22Rv1 (cell line): Measurements from ENCODE around the gene NDRG3.

Experiments used
- H3K27ac ChIP-seq: fragments of 450-650 bp; 2 replicates; pipeline ENCODE4 v1.5.1; 2017
- ZFX ChIP-seq: fragments of 450-650 bp; IDR thresholded peaks from 2 replicates; pipeline ENCODE4 v1.6.1; 2017; ENCODE audit warnings: antibody characterized with exemption, borderline replicate concordance
- TF ChIP-seq, protein P1 (sequence below): fragments of 450-650 bp; IDR thresholded peaks from 2 replicates; pipeline ENCODE4 v1.5.1; 2017; ENCODE audit warnings: mild to moderate bottlenecking

NDRG3 gene

DNA sequence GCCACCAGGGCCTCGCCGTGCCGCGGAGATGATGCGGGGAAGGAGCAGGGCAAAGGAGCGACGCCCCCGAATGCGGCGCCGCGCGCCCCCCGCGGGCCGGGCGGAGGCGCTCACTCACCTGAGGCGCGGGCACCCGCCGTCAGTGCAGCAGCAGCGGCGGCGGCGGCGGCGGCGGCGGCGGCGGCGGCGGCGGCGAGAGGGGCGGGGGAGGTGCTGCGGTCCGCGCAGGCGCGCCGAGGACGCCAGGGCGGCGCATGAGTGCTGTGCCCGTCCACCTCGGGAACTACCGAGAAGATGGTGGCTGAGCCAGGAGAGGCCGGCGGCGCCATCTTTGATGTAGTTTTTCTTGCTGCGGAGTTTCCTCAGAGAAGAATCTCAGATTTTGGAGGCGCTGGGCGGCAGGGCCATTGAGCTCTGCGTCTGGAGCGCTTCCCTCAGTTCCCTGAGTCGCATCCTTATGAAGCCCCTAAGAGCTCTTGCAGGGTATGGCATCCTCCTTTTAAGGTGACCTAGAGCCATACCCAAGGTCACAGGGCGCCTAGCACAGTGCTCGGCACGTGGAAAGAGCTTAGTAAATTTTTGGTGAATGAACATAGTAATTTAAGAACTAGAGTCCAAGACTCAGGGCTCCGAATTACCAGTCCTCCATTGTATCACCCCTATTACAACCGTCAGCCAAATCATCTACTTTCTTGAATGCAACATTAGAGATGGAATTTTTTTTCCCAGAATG is at the start of gene NDRG3:
Gene NDRG3 (minus strand): TSS at position 164 of the 733 bp plus-strand sequence. CDS start 24,355 bp downstream, outside the sequence.
- peak within 1 kb of the TSS; percentile 57 for H3K27ac ChIP-seq
- TF ChIP-seq ZFX = no peak
- TF ChIP-seq, protein P1, sequence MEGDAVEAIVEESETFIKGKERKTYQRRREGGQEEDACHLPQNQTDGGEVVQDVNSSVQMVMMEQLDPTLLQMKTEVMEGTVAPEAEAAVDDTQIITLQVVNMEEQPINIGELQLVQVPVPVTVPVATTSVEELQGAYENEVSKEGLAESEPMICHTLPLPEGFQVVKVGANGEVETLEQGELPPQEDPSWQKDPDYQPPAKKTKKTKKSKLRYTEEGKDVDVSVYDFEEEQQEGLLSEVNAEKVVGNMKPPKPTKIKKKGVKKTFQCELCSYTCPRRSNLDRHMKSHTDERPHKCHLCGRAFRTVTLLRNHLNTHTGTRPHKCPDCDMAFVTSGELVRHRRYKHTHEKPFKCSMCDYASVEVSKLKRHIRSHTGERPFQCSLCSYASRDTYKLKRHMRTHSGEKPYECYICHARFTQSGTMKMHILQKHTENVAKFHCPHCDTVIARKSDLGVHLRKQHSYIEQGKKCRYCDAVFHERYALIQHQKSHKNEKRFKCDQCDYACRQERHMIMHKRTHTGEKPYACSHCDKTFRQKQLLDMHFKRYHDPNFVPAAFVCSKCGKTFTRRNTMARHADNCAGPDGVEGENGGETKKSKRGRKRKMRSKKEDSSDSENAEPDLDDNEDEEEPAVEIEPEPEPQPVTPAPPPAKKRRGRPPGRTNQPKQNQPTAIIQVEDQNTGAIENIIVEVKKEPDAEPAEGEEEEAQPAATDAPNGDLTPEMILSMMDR = peak; percentile 31; the same call in 1 of the 2 replicates

DNA sequence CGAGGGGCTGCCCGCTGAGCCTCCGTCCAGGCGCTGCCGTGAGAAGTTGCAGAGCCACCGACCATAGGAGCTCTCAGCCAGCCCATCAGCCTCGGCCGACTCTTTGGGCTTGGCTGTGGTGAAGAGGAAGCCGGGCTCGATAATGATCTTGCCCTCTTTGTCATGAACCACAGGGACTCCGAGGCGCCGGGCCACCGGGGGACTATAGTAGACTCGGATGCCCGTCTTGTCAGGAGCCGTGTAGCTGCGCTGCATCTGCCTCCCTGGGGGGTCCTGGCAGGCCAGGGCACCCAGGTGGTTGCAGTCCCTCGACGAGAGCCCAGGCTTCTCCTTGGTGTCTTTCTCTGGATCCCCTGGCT is 48.2 kb upstream of the NDRG3 start:
- no peak overlapping the region for H3K27ac ChIP-seq

DNA sequence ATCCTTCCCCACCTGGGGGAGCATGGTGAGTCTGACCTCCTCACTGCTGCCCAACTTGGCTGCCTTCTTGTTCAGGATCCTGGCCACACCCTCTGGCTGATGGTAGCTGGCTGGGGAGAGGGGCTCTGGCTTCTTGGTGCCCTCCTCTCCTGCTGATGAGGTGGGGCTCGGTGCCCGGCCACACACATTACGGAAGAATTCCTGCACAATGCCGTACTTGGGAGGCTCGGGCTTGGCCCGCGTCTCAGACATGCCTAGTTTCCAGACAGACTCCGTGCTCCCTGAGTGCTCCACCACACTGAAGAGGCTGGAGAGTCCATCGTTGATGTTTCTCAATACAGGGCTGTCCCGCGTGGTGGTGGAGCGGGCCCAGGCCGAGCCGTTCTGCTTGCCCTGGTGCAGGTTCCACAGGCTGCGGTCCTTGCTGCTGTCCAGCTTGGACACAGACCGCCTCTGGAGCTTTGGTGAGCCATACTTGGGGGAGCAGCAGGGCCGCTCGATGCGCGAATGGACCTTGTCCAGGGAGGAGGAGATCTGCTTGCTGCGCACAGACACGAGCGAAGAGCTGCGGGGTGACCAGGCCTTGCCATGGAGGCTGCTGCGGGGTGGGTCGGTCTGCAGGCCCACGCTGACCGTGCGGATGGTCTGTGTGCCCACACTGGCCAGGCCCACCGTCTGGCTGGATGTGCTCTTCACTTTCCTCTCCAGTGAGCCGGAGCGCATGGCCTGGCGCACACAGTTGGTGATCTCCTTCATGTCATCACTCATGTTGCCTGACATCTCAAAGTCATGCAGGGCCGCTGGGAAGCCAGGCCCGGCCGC is 47.6 kb upstream of the NDRG3 start:
- no peak overlapping the region for H3K27ac ChIP-seq
- TF ChIP-seq ZFX = no peak
- TF ChIP-seq, protein P1 = no peak

More for the DNA sequence above, 48.2 kb upstream of the NDRG3 start:
- TF ChIP-seq ZFX = no peak
- TF ChIP-seq, protein P1 = no peak

DNA sequence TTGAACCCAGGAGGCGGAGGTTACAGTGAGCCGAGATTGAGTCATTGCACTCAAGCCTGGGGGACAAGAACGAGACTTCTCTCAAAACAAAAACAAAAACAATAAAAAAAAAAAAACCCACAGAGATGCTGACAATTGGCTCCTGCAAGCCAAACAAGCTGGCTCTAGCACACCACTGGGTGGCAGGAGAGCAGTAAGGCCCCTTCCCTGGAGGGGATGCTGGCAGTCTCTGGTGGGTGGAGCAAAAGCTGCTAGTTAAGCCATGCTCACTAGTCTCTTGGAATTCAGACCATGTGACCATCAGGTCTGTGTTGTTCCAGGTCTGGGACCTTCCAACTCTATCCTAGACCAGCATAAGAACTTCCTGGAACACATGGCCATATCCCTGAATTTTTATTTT is 46.5 kb upstream of the NDRG3 start:
- no peak for TF ChIP-seq ZFX
- TF ChIP-seq, protein P1 = peak; percentile 27
- H3K27ac ChIP-seq = no peak overlapping the region

DNA sequence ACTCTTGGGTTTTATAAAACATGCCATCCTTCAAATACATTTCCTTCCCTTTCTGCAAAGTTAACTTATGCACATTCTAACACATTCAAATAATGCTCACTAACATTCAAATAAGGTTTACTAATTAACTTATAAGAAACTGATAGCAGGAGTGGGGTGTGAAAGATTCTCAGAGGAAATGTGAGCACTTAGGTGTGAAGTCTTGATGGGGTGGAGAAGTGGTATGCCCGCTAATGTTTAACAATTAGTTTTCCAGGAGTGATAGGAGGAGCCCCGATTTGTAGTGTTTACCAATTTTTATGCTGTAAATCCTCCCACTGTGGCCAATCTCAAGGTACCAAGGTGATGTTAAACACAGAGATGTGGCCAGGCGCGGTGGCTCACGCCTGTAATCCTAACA is 46.0 kb upstream of the NDRG3 start:
- TF ChIP-seq ZFX = no peak
- H3K27ac ChIP-seq = no peak overlapping the region

DNA sequence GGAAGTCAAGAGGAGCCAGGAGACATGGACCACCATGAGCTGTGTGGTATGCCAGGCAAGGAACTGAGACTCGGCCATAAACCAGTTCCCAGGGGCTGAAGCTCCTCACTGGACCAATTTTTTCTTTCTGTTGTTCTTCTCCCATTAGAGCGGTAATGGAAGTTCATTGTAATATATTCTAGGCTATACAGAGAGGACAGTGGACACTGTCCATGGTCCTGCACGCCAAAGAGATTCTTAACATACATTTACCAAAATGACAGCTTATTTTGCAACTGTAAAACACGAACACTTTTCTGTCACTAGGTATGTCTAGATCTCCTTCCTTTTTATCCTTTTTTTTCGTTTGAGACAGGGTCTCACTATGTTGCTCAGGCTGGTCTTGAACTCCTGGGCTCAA is 40.8 kb upstream of the NDRG3 start:
- TF ChIP-seq ZFX = no peak
- TF ChIP-seq, protein P1 = no peak

DNA sequence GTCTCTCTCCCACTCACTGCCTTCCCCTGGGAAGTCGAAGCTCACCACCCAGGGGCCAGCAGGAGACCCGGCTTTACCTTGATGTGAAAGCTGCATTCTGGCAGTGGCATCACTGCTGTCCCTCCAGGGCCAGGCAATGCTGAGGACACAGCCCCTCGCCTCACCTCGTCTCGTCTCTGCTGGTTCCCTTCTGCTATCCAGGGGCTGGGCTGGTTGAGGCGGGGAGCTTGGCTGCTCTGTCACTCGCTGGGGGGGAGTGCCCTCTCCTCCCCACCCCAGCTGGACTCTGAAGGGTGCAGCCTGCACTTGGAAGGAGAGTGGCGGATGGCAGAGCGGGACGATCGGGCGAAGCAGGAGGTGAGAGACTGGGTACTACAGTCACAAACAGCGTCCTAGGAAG is 40.4 kb upstream of the NDRG3 start:
- TF ChIP-seq, protein P1 = no peak
- no peak for TF ChIP-seq ZFX
- no peak overlapping the region for H3K27ac ChIP-seq

More for the DNA sequence above, 40.8 kb upstream of the NDRG3 start:
- no peak overlapping the region for H3K27ac ChIP-seq
